HEK293 (cell line): ENCODE data around the gene KNG1.
"Not testable (repeated sequence)": the region's sequence is repeated elsewhere in the genome, so short reads cannot be mapped to it uniquely, and the experiment has no call there.

Experiments used
- CTCF ChIA-PET: fragments of 350-600 bp; formaldehyde crosslinking; extraction: SDS; loops from one replicate; lab custom pipeline; 2021; ENCODE audit warnings: antibody characterized with exemption; lab: Yijun Ruan, JAX
- POLR2A ChIA-PET: fragments of 300-600 bp; formaldehyde crosslinking; extraction: SDS; loops from one replicate; lab custom pipeline; 2020; ENCODE audit warnings: antibody characterized with exemption, inconsistent platforms; lab: Yijun Ruan, JAX
- H3K27ac ChIP-seq: fragments of 200-500 bp; sonication (Bioruptor generic); 2 replicates; pipeline ENCODE4 v1.5.1; 2014; ENCODE audit warnings: low read depth, low read length, control low read depth, inconsistent platforms; ENCODE audit errors: extremely low read depth
- H3K36me3 ChIP-seq, 2 experiments: fragments of 200-500 bp in 1 of 2; sonication (Bioruptor generic) in 1 of 2; 1 replicate in 1 of 2; 2 replicates in 1 of 2; pipeline ENCODE4 v1.5.1; 2014 to 2017; ENCODE audit warnings: inconsistent platforms in 2 of 2, low read length in 2 of 2; ENCODE audit not compliant: control insufficient read depth in 2 of 2, insufficient read depth in 1 of 2
- H3K4me1 ChIP-seq: fragments of 200-500 bp; sonication (Bioruptor generic); 2 replicates; pipeline ENCODE4 v1.5.1; 2014; ENCODE audit warnings: mild to moderate bottlenecking, low read length, inconsistent platforms; ENCODE audit not compliant: control insufficient read depth, insufficient read depth
- H3K4me3 ChIP-seq: 2 replicates; pipeline ENCODE4 v1.5.1; 2011; ENCODE audit warnings: low read depth, mild to moderate bottlenecking, control low read depth, low read length, moderate library complexity
- H3K9me3 ChIP-seq: fragments of 200-500 bp; sonication (Bioruptor generic); 2 replicates; pipeline ENCODE4 v1.5.1; 2014; ENCODE audit warnings: low read depth, low read length, inconsistent platforms; ENCODE audit not compliant: control insufficient read depth, insufficient read depth
- AEBP2 ChIP-seq: fragments of 450-650 bp; formaldehyde crosslinking; IDR thresholded peaks from 2 replicates; pipeline ENCODE4 v1.5.1; 2016; ENCODE audit warnings: missing biosample characterization, missing genetic modification characterization, borderline replicate concordance
- GFI1B ChIP-seq: fragments of 450-650 bp; formaldehyde crosslinking; IDR thresholded peaks from 2 replicates; pipeline ENCODE4 v1.5.1; 2016; ENCODE audit warnings: missing biosample characterization, missing genetic modification characterization
- REPIN1 ChIP-seq: fragments of 450-650 bp; formaldehyde crosslinking; IDR thresholded peaks from 2 replicates; pipeline ENCODE4 v1.5.1; 2017; ENCODE audit warnings: missing biosample characterization, missing genetic modification characterization, low read depth
- TRIM28 ChIP-seq: IDR thresholded peaks from 2 replicates; pipeline ENCODE4 v1.6.1; 2011; ENCODE audit warnings: low read length, control low read depth, borderline replicate concordance
- ZBTB11 ChIP-seq: fragments of 450-650 bp; formaldehyde crosslinking; conservative IDR thresholded peaks from 2 replicates; pipeline ENCODE4 v1.5.1; 2016; ENCODE audit warnings: low read depth, missing biosample characterization, missing genetic modification characterization
- ZBTB7A ChIP-seq: fragments of 450-650 bp; formaldehyde crosslinking; IDR thresholded peaks from 2 replicates; pipeline ENCODE4 v1.5.1; 2016; ENCODE audit warnings: low read depth, missing biosample characterization, missing genetic modification characterization
- ZNF112 ChIP-seq: fragments of 450-650 bp; formaldehyde crosslinking; IDR thresholded peaks from 2 replicates; pipeline ENCODE4 v1.5.0; 2017; ENCODE audit warnings: missing biosample characterization, missing genetic modification characterization
- ZNF121 ChIP-seq: fragments of 450-650 bp; formaldehyde crosslinking; IDR thresholded peaks from 2 replicates; pipeline ENCODE4 v1.5.1; 2016; ENCODE audit warnings: missing biosample characterization, missing genetic modification characterization
- ZNF132 ChIP-seq: fragments of 450-650 bp; formaldehyde crosslinking; IDR thresholded peaks from 2 replicates; pipeline ENCODE4 v1.5.1; 2017; ENCODE audit warnings: missing biosample characterization, missing genetic modification characterization, borderline replicate concordance
- ZNF23 ChIP-seq: fragments of 450-650 bp; formaldehyde crosslinking; IDR thresholded peaks from 2 replicates; pipeline ENCODE4 v1.5.1; 2016; ENCODE audit warnings: missing biosample characterization, missing genetic modification characterization, borderline replicate concordance
- ZNF280D ChIP-seq: fragments of 450-650 bp; formaldehyde crosslinking; IDR thresholded peaks from 2 replicates; pipeline ENCODE4 v1.5.1; 2016; ENCODE audit warnings: missing biosample characterization, missing genetic modification characterization
- ZNF311 ChIP-seq: fragments of 450-650 bp; formaldehyde crosslinking; IDR thresholded peaks from 2 replicates; pipeline ENCODE4 v1.5.1; 2017; ENCODE audit warnings: missing biosample characterization, missing genetic modification characterization, borderline replicate concordance
- ZNF391 ChIP-seq: fragments of 450-650 bp; formaldehyde crosslinking; IDR thresholded peaks from 2 replicates; pipeline ENCODE4 v1.5.1; 2016; ENCODE audit warnings: low read depth, missing biosample characterization, missing genetic modification characterization, borderline replicate concordance
- ZNF416 ChIP-seq: fragments of 450-650 bp; formaldehyde crosslinking; IDR thresholded peaks from 2 replicates; pipeline ENCODE4 v1.5.1; 2016; ENCODE audit warnings: missing biosample characterization, missing genetic modification characterization
- ZNF623 ChIP-seq: fragments of 450-650 bp; formaldehyde crosslinking; IDR thresholded peaks from 2 replicates; pipeline ENCODE4 v1.5.1; 2016; ENCODE audit warnings: missing biosample characterization, missing genetic modification characterization
- ZNF639 ChIP-seq: fragments of 450-650 bp; formaldehyde crosslinking; IDR thresholded peaks from 2 replicates; pipeline ENCODE4 v1.5.1; 2016; ENCODE audit warnings: missing biosample characterization, missing genetic modification characterization
- ZNF654 ChIP-seq: fragments of 450-650 bp; formaldehyde crosslinking; IDR thresholded peaks from 2 replicates; pipeline ENCODE4 v1.5.1; 2016; ENCODE audit warnings: low read depth, missing biosample characterization, missing genetic modification characterization
- ZNF660 ChIP-seq: fragments of 450-650 bp; IDR thresholded peaks from 2 replicates; pipeline ENCODE4 v1.5.1; 2018; ENCODE audit warnings: missing biosample characterization, mild to moderate bottlenecking, missing genetic modification characterization
- ZNF707 ChIP-seq: fragments of 450-650 bp; formaldehyde crosslinking; IDR thresholded peaks from 2 replicates; pipeline ENCODE4 v1.5.1; 2016; ENCODE audit warnings: missing biosample characterization, missing genetic modification characterization
- ZNF785 ChIP-seq: fragments of 450-650 bp; formaldehyde crosslinking; IDR thresholded peaks from 2 replicates; pipeline ENCODE4 v1.5.1; 2016; ENCODE audit warnings: missing biosample characterization, missing genetic modification characterization
- ZXDB ChIP-seq: fragments of 450-650 bp; formaldehyde crosslinking; IDR thresholded peaks from 2 replicates; pipeline ENCODE4 v1.5.1; 2016; ENCODE audit warnings: missing biosample characterization, missing genetic modification characterization

The KNG1 gene

GRCh38 chr3:186687120-186687651 is 30.0 kb upstream of the KNG1 start (continued):
- no peak for TF ChIP-seq ZBTB11
- TF ChIP-seq ZNF623 = no peak
- no peak for TF ChIP-seq REPIN1 (tag by site-specific recombination)
- TF ChIP-seq ZNF121 (tag by site-specific recombination) = no peak
- TF ChIP-seq ZNF391 (tag by site-specific recombination) = no peak

GRCh38 chr3:186690304-186690703 is 26.9 kb upstream of the KNG1 start:
- H3K4me1 ChIP-seq, H3K27ac ChIP-seq, H3K9me3 ChIP-seq, H3K4me3 ChIP-seq, POLR2A ChIA-PET, CTCF ChIA-PET, H3K36me3 ChIP-seq: not testable (repeated sequence)

GRCh38 chr3:186691676-186692075 is 25.5 kb upstream of the KNG1 start:
- no peaks in the 10 kb centered on the region for H3K36me3 ChIP-seq
- H3K4me3 ChIP-seq = no peak overlapping the region
- no peak overlapping the region for H3K27ac ChIP-seq
- H3K9me3 ChIP-seq = no peaks in the 10 kb centered on the region
- H3K4me1 ChIP-seq = no peaks in the 10 kb centered on the region
- ChIA-PET POLR2A (no interaction called here), CTCF (no interaction called here)
- TF ChIP-seq AEBP2 (tag by site-specific recombination) = no peak
- no peak for TF ChIP-seq ZNF311 (tag by site-specific recombination)
- TF ChIP-seq ZNF23 (tag by site-specific recombination) = no peak
- no peak for TF ChIP-seq ZNF707 (tag by site-specific recombination)
- TF ChIP-seq ZBTB7A (tag by site-specific recombination) = no peak
- TF ChIP-seq ZNF112 (tag by site-specific recombination) = no peak
- TF ChIP-seq ZNF639 = no peak
- TF ChIP-seq GFI1B = no peak
- TF ChIP-seq ZNF132 (tag by site-specific recombination) = no peak
- no peak for TF ChIP-seq TRIM28
- TF ChIP-seq ZNF280D (tag by site-specific recombination) = no peak
- TF ChIP-seq ZNF660 (tag by site-specific recombination) = no peak
- no peak for TF ChIP-seq ZXDB
- no peak for TF ChIP-seq ZNF654 (tag by site-specific recombination)
- no peak for TF ChIP-seq ZNF416 (tag by site-specific recombination)
- no peak for TF ChIP-seq ZNF785 (tag by site-specific recombination)
